ENCODE data around the gene TRABD2B.

- no peak for TF ChIP-seq CTCF (IDR thresholded peaks at IDR 0.05; ENCODE audit: low read depth, low read length, poor library complexity, severe bottlenecking)
- TF ChIP-seq EZH2phosphoT487 (IDR thresholded peaks at IDR 0.05; ENCODE audit: borderline replicate concordance, low read length): no peak
These were observed 6.8 kb upstream of the TRABD2B start for GRCh38 chr1:48003741-48004531.
